HCT116 (cell line): ENCODE results near the gene PPFIA1. TPM values are rescaled to one million over a fixed set of nuclear protein-coding genes. Genes with fewer than 3 reads are reported as not detected.

Experiments
- ATAC-seq: fragments of 200-7000 bp; cut with Tn5 transposase; 2 replicates; pipeline ENCODE4 v1.9.1; 2020; ENCODE audit warnings: mild to moderate bottlenecking, moderate library complexity
- BruUV-seq: library from RNA; stranded (reverse); fragments of 400-500 nt; replicated peaks from 2 replicates; lab custom pipeline; 2021; lab: Mats Ljungman, UMichigan
- CTCF ChIA-PET: fragments of 300-600 bp; sonication (Branson Sonifier 250); formaldehyde crosslinking; loops from one replicate; lab custom pipeline; 2021; ENCODE audit warnings: antibody characterized with exemption; lab: Charles Lee
- POLR2A ChIA-PET: fragments of 300-600, 350-600 bp; sonication (Branson Sonifier 250); formaldehyde crosslinking; loops from one replicate; lab custom pipeline; 2021; ENCODE audit warnings: antibody characterized with exemption; lab: Charles Lee
- RAD21 ChIA-PET, 2 experiments: fragments of 300-600 bp; sonication (Branson Sonifier 250); formaldehyde crosslinking; loops; one replicate each; lab custom pipeline; 2023; ENCODE audit warnings: low total read pairs in 2 of 2; ENCODE audit not compliant: uncharacterized antibody in 2 of 2, unreplicated experiment in 2 of 2, low non-redundant PET in 1 of 2; lab: Charles Lee
- DNase-seq: peaks from one replicate; pipeline ENCODE4 v3.0.0-alpha.2; 2010; ENCODE audit warnings: low read depth, low spot score
- H2AFZ ChIP-seq: fragments of 200-600 bp; shearing (Covaris generic), sonication (generic); 2 replicates; pipeline ENCODE4 v1.6.1; 2017; ENCODE audit warnings: low read depth, mixed run types, mixed read lengths, antibody characterized with exemption, low read length; ENCODE audit not compliant: poor library complexity, severe bottlenecking
- H3K27ac ChIP-seq: 2 replicates; pipeline ENCODE4 v1.5.1; 2012; ENCODE audit warnings: low read depth, low read length
- H3K27me3 ChIP-seq: fragments of 200-600 bp; sonication (generic); 2 replicates; pipeline ENCODE4 v1.6.1; 2016; ENCODE audit warnings: mixed run types, low read length, mixed read lengths; ENCODE audit not compliant: insufficient read depth
- H3K36me3 ChIP-seq, 2 experiments: fragments of 200-500 bp in 1 of 2; fragments of 200-600 bp in 1 of 2; sonication (Bioruptor generic) in 1 of 2; sonication (generic) in 1 of 2; 2 replicates each; pipeline versions ENCODE4 v1.5.1 to v1.6.1; 2014 to 2016; ENCODE audit warnings: low read length in 2 of 2, inconsistent platforms in 1 of 2, mixed read lengths in 1 of 2, mixed run types in 1 of 2; ENCODE audit not compliant: insufficient read depth in 2 of 2, control insufficient read depth in 1 of 2
- H3K4me1 ChIP-seq, 2 experiments: fragments of 200-600 bp in 1 of 2; sonication (generic) in 1 of 2; 2 replicates each; pipeline versions ENCODE4 v1.5.1 to v1.6.1; 2012 to 2017; ENCODE audit warnings: low read length in 2 of 2, inconsistent platforms in 1 of 2, mild to moderate bottlenecking in 1 of 2, mixed read lengths in 1 of 2, mixed run types in 1 of 2, moderate library complexity in 1 of 2; ENCODE audit not compliant: insufficient read depth in 2 of 2, control insufficient read depth in 1 of 2
- H3K4me2 ChIP-seq: fragments of 200-600 bp; sonication (generic); 2 replicates; pipeline ENCODE4 v1.6.1; 2017; ENCODE audit warnings: mixed run types, low read length, mixed read lengths
- H3K4me3 ChIP-seq, 2 experiments: fragments of 200-600 bp in 1 of 2; sonication (generic) in 1 of 2; replicated peaks in 1 of 2; 2 replicates each; pipeline ENCODE4 v1.5.1; 2011 to 2016; ENCODE audit warnings: low read length in 2 of 2, control low read depth in 1 of 2, low read depth in 1 of 2, mild to moderate bottlenecking in 1 of 2, mixed read lengths in 1 of 2, mixed run types in 1 of 2
- H3K79me2 ChIP-seq: fragments of 200-600 bp; sonication (generic); 2 replicates; pipeline ENCODE4 v1.6.1; 2017; ENCODE audit warnings: mild to moderate bottlenecking, mixed run types, low read length, moderate library complexity, mixed read lengths; ENCODE audit not compliant: insufficient read depth
- H3K9ac ChIP-seq: fragments of 200-600 bp; sonication (generic); 2 replicates; pipeline ENCODE4 v1.6.1; 2016; ENCODE audit warnings: low read length, mixed read lengths
- H3K9me2 ChIP-seq: fragments of 200-600 bp; sonication (generic), shearing (Covaris generic); 2 replicates; pipeline ENCODE4 v1.6.1; 2017; ENCODE audit warnings: mixed run types, mild to moderate bottlenecking, moderate library complexity; ENCODE audit not compliant: insufficient read depth
- H3K9me3 ChIP-seq, 2 experiments: fragments of 200-500 bp in 1 of 2; fragments of 200-600 bp in 1 of 2; sonication (Bioruptor generic) in 1 of 2; sonication (generic) in 1 of 2; 2 replicates each; pipeline ENCODE4 v1.6.1; 2014 to 2017; ENCODE audit warnings: low read length in 2 of 2, mixed read lengths in 2 of 2, inconsistent platforms in 1 of 2, low read depth in 1 of 2, mild to moderate bottlenecking in 1 of 2, mixed run types in 1 of 2, moderate library complexity in 1 of 2; ENCODE audit not compliant: control insufficient read depth in 1 of 2, insufficient read depth in 1 of 2
- H4K20me1 ChIP-seq: fragments of 200-600 bp; sonication (generic), shearing (Covaris generic); 2 replicates; pipeline ENCODE4 v1.6.1; 2017; ENCODE audit warnings: mixed run types, mild to moderate bottlenecking, moderate library complexity; ENCODE audit not compliant: insufficient read depth
- CBX3 ChIP-seq: IDR thresholded peaks from 2 replicates; pipeline ENCODE4 v1.6.1; 2012; ENCODE audit warnings: low read depth
- CEBPB ChIP-seq: IDR thresholded peaks from 2 replicates; pipeline ENCODE4 v1.6.1; 2012; ENCODE audit warnings: low read depth
- CTCF ChIP-seq, 3 experiments: fragments of 200-600 bp in 1 of 3; sonication (generic) in 1 of 3; IDR thresholded peaks in 2 of 3; conservative IDR thresholded peaks in 1 of 3; 2 replicates each; pipeline ENCODE4 v1.5.1; 2012 to 2017; ENCODE audit warnings: low read depth in 2 of 3, low read length in 2 of 3, antibody characterized with exemption in 1 of 3, borderline replicate concordance in 1 of 3, control low read depth in 1 of 3, mild to moderate bottlenecking in 1 of 3, mixed read lengths in 1 of 3, mixed run types in 1 of 3, moderate library complexity in 1 of 3; ENCODE audit not compliant: insufficient read depth in 1 of 3
- EGR1 ChIP-seq: IDR thresholded peaks from 2 replicates; pipeline ENCODE4 v1.6.1; 2012; ENCODE audit warnings: low read depth
- ELF1 ChIP-seq: IDR thresholded peaks from 2 replicates; pipeline ENCODE4 v1.6.1; 2012; ENCODE audit warnings: low read depth, borderline replicate concordance
- EZH2phosphoT487 ChIP-seq: fragments of 200-600 bp; IDR thresholded peaks from 2 replicates; pipeline ENCODE4 v1.6.1; 2018; ENCODE audit warnings: antibody characterized with exemption, borderline replicate concordance
- FOSL1 ChIP-seq: IDR thresholded peaks from 2 replicates; pipeline ENCODE4 v1.6.1; 2012; ENCODE audit warnings: low read depth
- JUND ChIP-seq: IDR thresholded peaks from 2 replicates; pipeline ENCODE4 v1.6.1; 2012
- MAX ChIP-seq: IDR thresholded peaks from 2 replicates; pipeline ENCODE4 v1.6.1; 2012
- POLR2AphosphoS5 ChIP-seq: IDR thresholded peaks from 2 replicates; pipeline ENCODE4 v1.6.1; 2011; ENCODE audit warnings: mild to moderate bottlenecking, low read depth, low read length, moderate library complexity
- SIN3A ChIP-seq: IDR thresholded peaks from 2 replicates; pipeline ENCODE4 v1.6.1; 2012; ENCODE audit warnings: low read depth
- SP1 ChIP-seq: IDR thresholded peaks from 2 replicates; pipeline ENCODE4 v1.6.1; 2012; ENCODE audit warnings: low read depth
- SRF ChIP-seq: IDR thresholded peaks from 2 replicates; pipeline ENCODE4 v1.6.1; 2012; ENCODE audit warnings: low read depth
- TCF7L2 ChIP-seq: IDR thresholded peaks from 2 replicates; pipeline ENCODE4 v1.7.0; 2011; ENCODE audit warnings: borderline replicate concordance, inconsistent platforms; ENCODE audit not compliant: insufficient read depth, insufficient read length; ENCODE audit errors: extremely low read depth
- ZBTB33 ChIP-seq: IDR thresholded peaks from 2 replicates; pipeline ENCODE4 v1.6.1; 2011; ENCODE audit warnings: mild to moderate bottlenecking, low read length, moderate library complexity; ENCODE audit not compliant: insufficient replicate concordance; ENCODE audit errors: extremely low read depth
- ZFX ChIP-seq: fragments of 450-650 bp; IDR thresholded peaks from 2 replicates; pipeline ENCODE4 v1.6.1; 2017
- ZNF274 ChIP-seq: fragments of 200-500 bp; sonication (Bioruptor generic); IDR thresholded peaks from 2 replicates; pipeline ENCODE4 v1.6.1; 2014; ENCODE audit warnings: mild to moderate bottlenecking, low read depth, low read length, inconsistent platforms
- intact Hi-C: fragments of 100-400 bp; cut with micrococcal nuclease; formaldehyde crosslinking; loops from 2 replicates; pipeline ENCODE4 v1.10.0; 2022
- total RNA-seq: library from RNA; stranded (reverse); gene quantifications from one replicate; pipeline ENCODE4 v1.2.1, GENCODE V29; 2021; ENCODE audit not compliant: unreplicated experiment

PPFIA1 gene
- total RNA-seq, 1 experiment from 2014 or later = 48.6 TPM

GRCh38 chr11:70410276-70411205 lies 140.1 kb downstream of the PPFIA1 start:
- no peaks in the 10 kb centered on the region for H3K9me3 ChIP-seq
- H3K4me1 ChIP-seq = no peaks in the 10 kb centered on the region
- CTCF ChIA-PET = no interaction called here
- peaks cover 3% of the 10 kb centered on the region; the same call in 1 of the 2 replicates for H4K20me1 ChIP-seq
- ATAC-seq (no peak), DNase-seq (no peak)
- no peaks in the 10 kb centered on the region for H3K27me3 ChIP-seq
- no peak overlapping the region for H3K4me3 ChIP-seq
- no peak overlapping the region for H3K4me2 ChIP-seq
- intact Hi-C loops = no loop called here
- H2AFZ ChIP-seq = no peak overlapping the region
- BruUV-seq = no TSS peak
- H3K27ac ChIP-seq = no peak overlapping the region
- H3K9ac ChIP-seq = no peak overlapping the region
- peaks cover 68 to 74% of the 10 kb centered on the region in 2 experiments for H3K36me3 ChIP-seq
- peaks cover 56% of the 10 kb centered on the region for H3K79me2 ChIP-seq
- POLR2A ChIA-PET = no interaction called here
- RAD21 ChIA-PET = no interaction called here
- H3K9me2 ChIP-seq = no peaks in the 10 kb centered on the region
- TF ChIP-seq EZH2phosphoT487 = no peak
- no peak for TF ChIP-seq POLR2AphosphoS5
- TF ChIP-seq ELF1 = no peak
- no peak for TF ChIP-seq JUND
- TF ChIP-seq FOSL1 = no peak
- TF ChIP-seq SRF = no peak
- TF ChIP-seq EGR1 = no peak
- no peak for TF ChIP-seq SIN3A
- TF ChIP-seq ZNF274 = no peak
- no peak for TF ChIP-seq CBX3
- TF ChIP-seq ZBTB33 = no peak
- no peak for TF ChIP-seq CEBPB
- no peak for TF ChIP-seq ZFX
- TF ChIP-seq CTCF (IDR thresholded peaks at IDR 0.05 in 2 of 3, conservative IDR thresholded peaks at IDR 0.05 in 1 of 3; ENCODE audit: borderline replicate concordance in 1 of 3, insufficient read depth in 1 of 3, low read depth in 2 of 3, low read length in 2 of 3) = no peak
- TF ChIP-seq SP1 = no peak
- TF ChIP-seq MAX = no peak
- TF ChIP-seq TCF7L2 = no peak
